RCC 7860 (cell line): ENCODE data around the gene MAP7.
"Not testable (repeated sequence)": the region's sequence is repeated elsewhere in the genome, so short reads cannot be mapped to it uniquely, and the experiment has no call there.

Experiments
- DNase-seq: peaks from one replicate; pipeline ENCODE4 v3.0.0-alpha.2; 2015; ENCODE audit warnings: low spot score
- FAIRE-seq: peaks from 2 replicates; lab custom pipeline; 2012; peaks lifted over from hg19 to GRCh38; lab: Jason Lieb, UNC

Gene MAP7

GRCh38 chr6:136510299-136510698 is 39.9 kb downstream of the MAP7 start:
- no peak for DNase-seq
- FAIRE-seq = no peak

GRCh38 chr6:136508725-136509392 is 41.4 kb downstream of the MAP7 start:
- FAIRE-seq (peak; percentile 82), DNase-seq (peak; percentile 45)

DNA sequence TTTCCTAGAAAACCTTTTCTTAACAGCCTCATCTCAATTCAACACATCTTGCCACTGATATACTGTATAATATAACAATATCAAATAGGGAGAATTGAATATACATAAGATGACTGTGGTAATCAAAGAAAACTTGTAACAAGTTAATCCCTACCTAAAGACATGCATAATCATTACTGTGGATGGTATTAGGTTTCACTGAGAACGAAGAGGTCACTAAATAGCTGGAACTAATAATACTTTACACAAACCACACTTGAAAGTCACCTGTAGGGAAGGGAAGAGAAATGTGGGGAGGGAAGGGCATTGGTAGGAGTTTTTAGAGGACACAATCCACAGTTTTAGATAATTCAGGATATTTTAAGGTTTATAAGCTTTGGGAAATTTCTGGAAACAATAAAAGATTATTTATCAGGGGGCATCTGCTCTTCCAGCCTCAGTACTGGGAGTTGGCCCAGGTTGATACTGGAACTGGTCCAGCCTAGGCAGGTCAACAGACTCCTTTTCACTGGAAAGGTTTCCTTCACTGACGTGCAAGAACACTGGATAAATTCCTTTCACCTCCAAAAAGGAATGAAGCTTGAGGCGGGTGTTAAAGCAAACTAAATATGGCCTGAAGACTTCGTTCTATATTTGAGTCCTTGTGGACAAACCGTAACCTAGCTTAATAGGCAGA is 44.0 kb downstream of the MAP7 start:
- FAIRE-seq (no peak), DNase-seq (no peak)

DNA sequence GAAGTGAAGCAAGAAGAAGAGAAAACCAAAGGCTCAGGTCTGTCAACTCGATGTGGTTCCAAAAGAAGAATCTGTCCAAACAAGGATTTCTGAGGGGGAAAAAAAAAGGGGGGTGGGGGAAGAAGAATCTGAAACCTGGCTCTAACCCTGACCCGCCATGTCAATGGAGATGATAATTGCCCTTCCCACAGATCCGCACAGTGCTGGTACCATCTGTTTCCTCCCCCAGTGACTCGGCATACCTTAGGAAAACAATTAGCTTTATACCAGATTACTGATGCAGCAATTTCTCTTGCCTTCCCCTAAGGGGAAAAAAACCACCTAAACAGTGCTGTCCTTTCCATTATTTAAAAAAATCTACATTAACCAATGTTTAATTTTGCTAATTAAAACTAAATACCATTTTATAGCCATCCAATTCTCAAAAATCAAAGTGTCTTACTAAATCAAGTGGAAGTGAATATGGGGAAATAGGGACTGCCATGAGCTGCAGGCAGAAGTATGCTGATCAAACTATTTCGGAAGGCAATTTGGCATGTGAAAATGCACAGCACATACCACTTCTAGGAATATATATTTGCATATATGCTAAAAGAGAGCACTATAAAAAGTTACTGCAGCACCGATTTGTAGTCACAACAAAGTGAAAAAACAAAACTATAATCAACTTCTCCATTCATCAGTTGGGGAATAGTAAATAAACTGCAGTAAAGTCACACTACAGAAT is 46.8 kb downstream of the MAP7 start:
- no peak for FAIRE-seq
- DNase-seq = no peak

- DNase-seq (no peak), FAIRE-seq (no peak)
Measured at GRCh38 chr6:136502786-136503185, 47.4 kb downstream of the MAP7 start.

GRCh38 chr6:136501514-136501913 is 48.7 kb downstream of the MAP7 start:
- FAIRE-seq (no peak), DNase-seq (no peak)

DNA sequence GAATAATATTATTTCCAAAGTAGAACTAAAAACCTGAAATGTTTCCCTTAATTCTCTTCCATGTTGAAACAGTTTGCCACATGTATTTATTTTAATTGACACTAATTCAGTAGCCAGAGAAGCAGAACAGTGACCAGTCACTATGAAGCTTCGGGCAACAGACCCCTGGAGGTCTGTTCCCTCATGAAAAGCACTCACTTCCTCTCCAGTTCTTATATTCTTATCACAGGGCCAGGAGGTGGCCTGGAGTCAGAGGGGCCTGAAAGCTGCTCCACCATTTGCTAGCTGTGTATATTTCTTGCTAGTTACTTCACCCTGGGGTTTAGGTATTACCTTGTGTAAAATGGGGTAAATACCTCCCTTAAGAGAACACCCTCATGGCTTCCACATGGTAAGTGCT is 49.1 kb downstream of the MAP7 start:
- DNase-seq = no peak
- FAIRE-seq = no peak

- no peak for DNase-seq
Measured at GRCh38 chr6:136500414-136500813, 49.8 kb downstream of the MAP7 start.

DNA sequence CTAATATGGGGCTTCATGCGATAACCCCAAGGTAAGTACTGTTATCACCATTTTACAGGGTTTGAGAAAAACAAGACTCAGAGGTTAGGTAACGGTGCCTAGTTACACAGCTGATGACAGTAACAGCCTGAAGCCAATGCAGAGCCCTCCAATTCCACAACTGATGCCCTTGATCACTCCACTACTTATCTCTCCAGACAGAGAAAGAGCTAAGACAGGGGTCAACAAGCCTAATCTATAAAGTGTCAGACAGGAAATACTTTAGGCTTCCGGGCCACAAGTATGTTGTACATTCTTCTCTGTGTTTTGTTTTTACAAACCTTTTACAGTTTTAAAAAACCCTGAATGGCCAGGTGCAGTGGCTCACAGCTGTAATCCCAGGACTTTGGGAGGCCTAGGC is 50.9 kb downstream of the MAP7 start:
- FAIRE-seq (no peak), DNase-seq (no peak)

More at GRCh38 chr6:136500414-136500813, 49.8 kb downstream of the MAP7 start:
- no peak for FAIRE-seq

DNA sequence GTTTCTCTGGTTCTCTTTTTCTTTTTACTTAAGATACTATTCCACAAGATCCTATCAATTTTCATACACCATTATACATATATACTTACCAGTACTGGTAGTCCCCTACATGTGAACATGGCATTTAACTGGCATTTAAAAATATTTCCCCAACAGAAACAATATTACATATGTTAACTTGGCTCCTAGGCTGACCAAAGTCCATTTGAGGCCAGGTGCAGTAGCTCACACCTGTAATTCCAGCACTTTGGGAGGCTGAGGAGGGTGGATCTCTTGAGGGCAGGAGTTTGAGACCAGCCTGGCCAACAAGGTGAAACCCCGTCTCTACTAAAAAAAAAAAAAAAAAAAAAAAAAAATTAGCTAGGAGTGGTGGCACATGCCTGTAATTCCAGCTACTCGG is 53.8 kb downstream of the MAP7 start:
- DNase-seq, FAIRE-seq: not testable (repeated sequence)

GRCh38 chr6:136494710-136495109 is 55.5 kb downstream of the MAP7 start:
- DNase-seq (no peak), FAIRE-seq (no peak)

DNA sequence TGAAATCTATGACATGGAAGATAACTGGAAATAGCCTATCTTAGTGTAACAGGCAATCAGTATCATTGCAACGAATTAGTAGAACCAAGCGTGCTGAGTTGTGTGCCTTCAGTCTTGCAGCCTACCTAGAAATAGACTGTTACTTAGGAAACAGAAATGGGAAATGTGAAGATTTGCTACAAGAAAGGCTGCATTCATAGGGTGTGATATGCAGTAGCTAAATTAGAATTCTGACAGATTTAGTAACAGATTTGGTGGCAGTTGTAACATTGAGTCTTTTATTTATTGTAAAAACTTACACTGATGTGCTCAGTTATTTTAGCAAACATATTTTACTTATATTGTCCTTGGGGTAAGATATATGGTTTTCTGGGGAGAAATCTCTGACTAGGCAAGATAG is 56.2 kb downstream of the MAP7 start:
- DNase-seq = no peak
- FAIRE-seq = no peak

GRCh38 chr6:136492409-136492808 is 57.8 kb downstream of the MAP7 start:
- DNase-seq = no peak

GRCh38 chr6:136491754-136492153 is 58.5 kb downstream of the MAP7 start:
- FAIRE-seq (no peak), DNase-seq (no peak)

More at GRCh38 chr6:136492409-136492808, 57.8 kb downstream of the MAP7 start:
- no peak for FAIRE-seq

GRCh38 chr6:136491251-136491650 is 59.0 kb downstream of the MAP7 start:
- FAIRE-seq (no peak), DNase-seq (no peak)

DNA sequence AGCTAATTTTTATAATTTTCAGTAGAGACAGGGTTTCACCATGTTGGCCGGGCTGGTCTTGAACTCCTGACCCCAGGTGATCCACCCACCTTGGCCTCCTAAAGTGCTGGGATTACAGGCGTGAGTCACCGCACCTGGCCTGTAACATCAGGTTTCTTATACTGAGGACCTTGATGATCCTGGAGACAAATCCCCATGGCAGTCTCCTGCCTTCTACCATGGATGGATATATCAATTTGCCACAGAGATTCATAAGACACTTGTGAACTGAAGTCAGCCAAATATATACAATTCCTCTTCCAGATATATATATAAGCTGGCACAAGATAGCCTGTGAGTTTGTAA is 60.6 kb downstream of the MAP7 start:
- FAIRE-seq, DNase-seq: not testable (repeated sequence)

- FAIRE-seq (no peak), DNase-seq (no peak)
Measured at GRCh38 chr6:136487759-136488425, 62.3 kb downstream of the MAP7 start.

DNA sequence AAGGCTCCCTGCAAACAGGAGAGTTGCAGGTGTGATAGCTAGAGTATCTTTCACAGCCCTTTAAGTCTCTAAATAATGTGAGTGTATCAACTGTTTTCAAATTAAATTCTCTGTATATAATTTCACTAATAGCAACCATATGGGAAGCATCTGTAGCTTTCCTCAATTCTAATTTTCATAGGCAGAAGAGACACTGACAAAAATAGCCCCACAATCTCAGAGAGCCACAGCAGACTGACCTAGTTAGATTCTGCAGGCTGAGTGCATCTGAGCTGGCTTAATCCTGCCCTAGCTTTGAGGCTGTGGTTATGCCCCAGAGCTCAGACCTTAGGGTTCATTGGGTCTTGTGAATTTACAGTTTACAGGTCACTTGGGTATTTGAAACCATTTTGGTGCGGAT is 63.9 kb downstream of the MAP7 start:
- DNase-seq = no peak
- FAIRE-seq = no peak

- DNase-seq = no peak
- no peak for FAIRE-seq
Measured at GRCh38 chr6:136483906-136484305, 66.3 kb downstream of the MAP7 start.

- DNase-seq, FAIRE-seq: not testable (repeated sequence)
Measured at GRCh38 chr6:136483005-136483404, 67.2 kb downstream of the MAP7 start.

DNA sequence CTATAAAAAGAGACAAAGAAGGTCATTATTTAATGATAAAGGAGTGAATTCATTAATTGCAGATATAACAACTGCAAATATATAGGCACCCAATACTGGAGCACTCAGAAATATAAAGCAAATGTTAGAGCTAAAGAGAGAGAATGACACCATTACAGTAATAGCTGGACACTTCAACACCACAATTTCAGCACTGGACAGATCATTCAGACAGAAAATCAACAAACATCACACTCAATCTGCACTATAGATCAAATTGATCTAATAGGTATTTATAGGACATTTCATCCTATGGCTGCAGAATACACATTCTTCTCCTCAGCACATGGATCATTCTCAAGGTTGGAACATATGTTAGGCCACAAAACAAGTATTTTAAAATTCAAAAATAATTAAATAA is 72.7 kb downstream of the MAP7 start:
- FAIRE-seq (no peak), DNase-seq (no peak)
